IPS-18a (cell line): ENCODE data around the gene DUOXA1.
"Not testable (repeated sequence)": the region's sequence is repeated elsewhere in the genome, so short reads cannot be mapped to it uniquely, and the experiment has no call there.

Experiments
- H3K27ac ChIP-seq: one replicate; pipeline ENCODE4 v1.5.1; 2013; ENCODE audit warnings: low read length
- H3K27me3 ChIP-seq: one replicate; pipeline ENCODE4 v1.6.1; 2013; ENCODE audit warnings: mild to moderate bottlenecking, low read length; ENCODE audit not compliant: control insufficient read depth, insufficient read depth
- H3K36me3 ChIP-seq: one replicate; pipeline ENCODE4 v1.6.1; 2013; ENCODE audit warnings: low read depth, low read length; ENCODE audit not compliant: control insufficient read depth
- H3K4me1 ChIP-seq: one replicate; pipeline ENCODE4 v1.6.1; 2013; ENCODE audit warnings: low read depth, low read length; ENCODE audit not compliant: control insufficient read depth
- H3K4me3 ChIP-seq: one replicate; pipeline ENCODE4 v1.5.1; 2013; ENCODE audit warnings: low read length
- H3K9ac ChIP-seq: one replicate; pipeline ENCODE4 v1.6.1; 2013; ENCODE audit warnings: mild to moderate bottlenecking, low read length, moderate library complexity
- H3K9me3 ChIP-seq: one replicate; pipeline ENCODE4 v1.6.1; 2013; ENCODE audit warnings: low read depth, low read length; ENCODE audit not compliant: control insufficient read depth

The DUOXA1 gene

GRCh38 chr15:45137703-45138102, 8.0 kb upstream of the DUOXA1 start:
- H3K9me3 ChIP-seq, result no peaks in the 10 kb centered on the region
- no peaks in the 10 kb centered on the region for H3K36me3 ChIP-seq
- no peaks in the 10 kb centered on the region for H3K4me1 ChIP-seq
- no peak overlapping the region for H3K9ac ChIP-seq
- H3K27ac ChIP-seq, result no peak overlapping the region
- H3K4me3 ChIP-seq, result no peak overlapping the region
- peaks cover 42% of the 10 kb centered on the region for H3K27me3 ChIP-seq

GRCh38 chr15:45136378-45136764, 6.7 kb upstream of the DUOXA1 start:
- Histone ChIP-seq H3K4me1 (no peaks in the 10 kb centered on the region), H3K27ac (no peak overlapping the region), H3K36me3 (no peaks in the 10 kb centered on the region), H3K27me3 (peaks cover 55% of the 10 kb centered on the region), H3K9me3 (no peaks in the 10 kb centered on the region), H3K9ac (no peak overlapping the region), H3K4me3 (no peak overlapping the region)

GRCh38 chr15:45135705-45136377, 6.2 kb upstream of the DUOXA1 start:
- not testable (repeated sequence) for H3K9me3 ChIP-seq, H3K4me1 ChIP-seq, H3K4me3 ChIP-seq, H3K27ac ChIP-seq, H3K9ac ChIP-seq, H3K36me3 ChIP-seq
- peaks cover 61% of the 10 kb centered on the region for H3K27me3 ChIP-seq

- Histone ChIP-seq H3K27me3 (peaks cover 70% of the 10 kb centered on the region), H3K9me3 (no peaks in the 10 kb centered on the region), H3K4me3 (peak overlapping the region; percentile 42), H3K4me1 (no peaks in the 10 kb centered on the region), H3K27ac (no peak overlapping the region), H3K36me3 (no peaks in the 10 kb centered on the region), H3K9ac (no peak overlapping the region)
These were observed 5.3 kb upstream of the DUOXA1 start for GRCh38 chr15:45134682-45135604.

- H3K9me3 ChIP-seq, result no peaks in the 10 kb centered on the region
- H3K4me1 ChIP-seq, result no peaks in the 10 kb centered on the region
- no peaks in the 10 kb centered on the region for H3K36me3 ChIP-seq
- H3K9ac ChIP-seq, result no peak overlapping the region
- no peak overlapping the region for H3K4me3 ChIP-seq
- no peak overlapping the region for H3K27ac ChIP-seq
- peaks cover 79% of the 10 kb centered on the region for H3K27me3 ChIP-seq
These were observed 4.4 kb upstream of the DUOXA1 start for GRCh38 chr15:45134046-45134445.

- H3K27me3 ChIP-seq, result peaks cover 84% of the 10 kb centered on the region
- H3K27ac ChIP-seq, result no peak overlapping the region
- no peaks in the 10 kb centered on the region for H3K9me3 ChIP-seq
- no peaks in the 10 kb centered on the region for H3K4me1 ChIP-seq
- no peak overlapping the region for H3K4me3 ChIP-seq
- H3K36me3 ChIP-seq, result no peaks in the 10 kb centered on the region
- H3K9ac ChIP-seq, result no peak overlapping the region
These were observed 3.9 kb upstream of the DUOXA1 start for GRCh38 chr15:45133561-45133920.

GRCh38 chr15:45132844-45133560, 3.3 kb upstream of the DUOXA1 start:
- Histone ChIP-seq H3K27me3 (peaks cover 89% of the 10 kb centered on the region), H3K36me3 (no peaks in the 10 kb centered on the region), H3K9ac (no peak overlapping the region), H3K9me3 (no peaks in the 10 kb centered on the region), H3K27ac (no peak overlapping the region), H3K4me3 (no peak overlapping the region), H3K4me1 (no peaks in the 10 kb centered on the region)

GRCh38 chr15:45131510-45131909, 1.8 kb upstream of the DUOXA1 start:
- H3K4me1 ChIP-seq, result no peaks in the 10 kb centered on the region
- H3K9me3 ChIP-seq, result no peaks in the 10 kb centered on the region
- H3K9ac ChIP-seq, result no peak overlapping the region
- H3K27me3 ChIP-seq, result peaks cover 99% of the 10 kb centered on the region
- H3K27ac ChIP-seq, result no peak overlapping the region
- no peaks in the 10 kb centered on the region for H3K36me3 ChIP-seq
- H3K4me3 ChIP-seq, result no peak overlapping the region

GRCh38 chr15:45130291-45131000, 767 bp upstream of the DUOXA1 start:
- no peaks in the 10 kb centered on the region for H3K9me3 ChIP-seq
- H3K4me3 ChIP-seq, result peak overlapping the region; percentile 51
- peaks cover 100% of the 10 kb centered on the region for H3K27me3 ChIP-seq
- no peak overlapping the region for H3K9ac ChIP-seq
- H3K4me1 ChIP-seq, result no peaks in the 10 kb centered on the region
- H3K36me3 ChIP-seq, result no peaks in the 10 kb centered on the region
- no peak overlapping the region for H3K27ac ChIP-seq

- H3K4me3 ChIP-seq, result peak overlapping the region; percentile 51
- no peak overlapping the region for H3K27ac ChIP-seq
- H3K4me1 ChIP-seq, result no peaks in the 10 kb centered on the region
- H3K9me3 ChIP-seq, result no peaks in the 10 kb centered on the region
- H3K9ac ChIP-seq, result no peak overlapping the region
- H3K36me3 ChIP-seq, result no peaks in the 10 kb centered on the region
- H3K27me3 ChIP-seq, result peaks cover 100% of the 10 kb centered on the region
These were observed 574 bp downstream of the DUOXA1 start for GRCh38 chr15:45128971-45129639.
